BLaER1 (cell line): ENCODE data around the gene CCDC85A.

Experiments used
- H3K27ac ChIP-seq: shearing (Covaris generic); formaldehyde crosslinking; 2 replicates; pipeline ENCODE4 v1.8.1; 2022
- H3K27me3 ChIP-seq: shearing (Covaris generic); formaldehyde crosslinking; 2 replicates; pipeline ENCODE4 v1.8.1; 2022
- H3K36me3 ChIP-seq: shearing (Covaris generic); formaldehyde crosslinking; 2 replicates; pipeline ENCODE4 v1.8.1; 2022
- H3K4me1 ChIP-seq: shearing (Covaris generic); formaldehyde crosslinking; 2 replicates; pipeline ENCODE4 v1.8.1; 2022
- H3K4me2 ChIP-seq: shearing (Covaris generic); formaldehyde crosslinking; 2 replicates; pipeline ENCODE4 v1.8.1; 2022
- H3K4me3 ChIP-seq: shearing (Covaris generic); formaldehyde crosslinking; 2 replicates; pipeline ENCODE4 v1.8.1; 2022
- H3K9ac ChIP-seq: shearing (Covaris generic); formaldehyde crosslinking; 2 replicates; pipeline ENCODE4 v1.8.1; 2022
- H3K9me3 ChIP-seq: shearing (Covaris generic); formaldehyde crosslinking; 2 replicates; pipeline ENCODE4 v1.8.1; 2022
- H4K20me1 ChIP-seq: shearing (Covaris generic); formaldehyde crosslinking; 2 replicates; pipeline ENCODE4 v1.8.1; 2022
- Cebpa-rat ChIP-seq: shearing (Covaris generic); IDR thresholded peaks from 2 replicates; pipeline ENCODE4 v1.8.1; 2022

Gene CCDC85A

GRCh38 chr2:56231361-56231760 lies 47.6 kb downstream of the CCDC85A start:
- Histone ChIP-seq H3K4me2 (no peak overlapping the region), H3K9ac (no peak overlapping the region), H3K27ac (no peak overlapping the region), H4K20me1 (no peaks in the 10 kb centered on the region), H3K4me1 (no peaks in the 10 kb centered on the region), H3K27me3 (no peaks in the 10 kb centered on the region), H3K36me3 (no peaks in the 10 kb centered on the region), H3K9me3 (no peaks in the 10 kb centered on the region), H3K4me3 (no peak overlapping the region)
- no peak for TF ChIP-seq Cebpa-rat

DNA sequence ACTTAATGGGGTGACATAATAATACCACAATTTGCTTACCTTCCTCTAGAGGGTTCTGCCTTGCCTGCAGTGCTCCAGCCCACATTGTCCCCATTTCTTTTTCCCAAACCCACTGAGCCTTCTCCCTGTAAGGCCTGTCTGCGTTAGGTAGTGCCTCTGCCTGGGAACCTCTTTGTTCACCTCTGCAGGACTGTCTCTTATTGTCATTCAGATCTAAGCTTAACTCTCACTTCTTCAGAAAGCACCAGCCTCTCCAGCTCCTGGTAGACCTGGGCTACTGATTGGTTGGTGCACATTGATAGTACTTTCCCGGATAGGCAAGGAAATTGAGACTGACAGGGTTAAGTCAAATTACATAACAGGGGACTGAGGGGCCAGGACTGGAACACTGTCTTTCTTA lies 49.1 kb downstream of the CCDC85A start:
- no peak for TF ChIP-seq Cebpa-rat
- Histone ChIP-seq H4K20me1 (no peaks in the 10 kb centered on the region), H3K9me3 (no peaks in the 10 kb centered on the region), H3K4me1 (no peaks in the 10 kb centered on the region), H3K27ac (no peak overlapping the region), H3K27me3 (no peaks in the 10 kb centered on the region), H3K4me3 (no peak overlapping the region), H3K4me2 (no peak overlapping the region), H3K36me3 (no peaks in the 10 kb centered on the region), H3K9ac (no peak overlapping the region)

DNA sequence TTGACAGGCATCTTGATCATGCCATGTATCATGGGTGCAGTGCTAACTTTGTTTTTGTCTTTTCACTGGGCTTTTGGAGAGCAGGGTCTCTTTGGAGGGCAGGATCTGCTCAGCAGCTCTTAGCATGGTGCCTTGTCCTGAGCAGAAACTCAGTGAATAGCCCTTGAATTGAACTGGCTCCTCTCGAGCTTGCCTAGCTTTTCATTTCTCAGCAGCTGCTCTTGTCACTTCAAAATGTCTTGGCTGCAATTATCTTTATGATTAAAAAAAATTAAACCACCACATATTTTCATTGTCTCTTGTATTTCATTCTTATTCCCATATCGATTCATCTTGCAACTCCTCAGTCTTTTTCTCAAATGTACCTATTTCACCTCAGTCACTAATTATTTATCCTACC lies 50.5 kb downstream of the CCDC85A start:
- no peak overlapping the region for H3K9ac ChIP-seq
- no peaks in the 10 kb centered on the region for H3K36me3 ChIP-seq
- no peaks in the 10 kb centered on the region for H3K4me1 ChIP-seq
- H3K4me2 ChIP-seq = no peak overlapping the region
- no peaks in the 10 kb centered on the region for H4K20me1 ChIP-seq
- no peak overlapping the region for H3K27ac ChIP-seq
- no peaks in the 10 kb centered on the region for H3K9me3 ChIP-seq
- no peaks in the 10 kb centered on the region for H3K27me3 ChIP-seq
- no peak for TF ChIP-seq Cebpa-rat
- H3K4me3 ChIP-seq = no peak overlapping the region

DNA sequence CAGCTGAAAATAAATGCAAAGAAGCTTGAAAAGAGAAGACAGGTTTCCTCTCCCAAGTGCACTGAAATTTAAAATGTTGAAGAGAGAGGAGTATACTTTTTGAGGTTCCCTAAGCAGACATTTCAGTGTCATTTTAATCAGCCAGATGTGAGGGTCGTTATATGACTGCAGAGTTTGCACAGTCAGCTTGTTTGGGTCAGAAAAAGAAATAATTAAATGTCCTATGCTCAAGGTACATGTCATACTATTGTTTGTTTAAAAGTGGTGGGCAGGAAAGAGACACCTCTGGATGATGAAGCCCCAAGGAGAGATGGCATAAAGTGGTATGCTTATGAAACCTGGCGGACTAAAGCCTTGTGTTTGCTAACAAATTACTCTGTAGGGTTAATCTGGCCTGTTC lies 55.2 kb downstream of the CCDC85A start:
- H4K20me1 ChIP-seq = no peaks in the 10 kb centered on the region

DNA sequence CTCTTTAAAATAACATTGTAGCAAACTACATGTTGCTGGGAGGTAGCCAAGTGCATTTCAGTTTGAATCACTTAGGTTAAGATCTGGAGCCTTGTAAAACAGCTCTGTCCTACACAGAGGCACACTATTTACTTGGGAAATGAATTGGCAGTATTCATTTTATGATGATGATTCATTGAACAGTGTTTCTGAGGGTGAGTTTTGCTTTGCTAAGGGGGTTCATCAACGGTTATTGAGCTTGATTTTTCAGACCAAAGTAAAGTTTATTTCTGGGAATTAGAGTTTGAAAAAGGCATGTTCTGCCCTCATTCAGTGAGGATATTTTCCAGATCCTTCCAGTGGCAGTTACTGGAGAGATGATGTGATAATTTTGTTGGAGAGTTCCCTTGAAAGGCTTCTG lies 55.6 kb downstream of the CCDC85A start:
- Histone ChIP-seq H3K9ac (no peak overlapping the region), H3K9me3 (peaks cover 6% of the 10 kb centered on the region), H4K20me1 (no peaks in the 10 kb centered on the region), H3K4me1 (no peaks in the 10 kb centered on the region), H3K4me3 (no peak overlapping the region), H3K27ac (no peak overlapping the region), H3K4me2 (no peak overlapping the region), H3K27me3 (no peaks in the 10 kb centered on the region), H3K36me3 (no peaks in the 10 kb centered on the region)
- no peak for TF ChIP-seq Cebpa-rat

More for the DNA sequence above, 55.2 kb downstream of the CCDC85A start:
- Histone ChIP-seq H3K9me3 (peaks cover 6% of the 10 kb centered on the region), H3K27ac (no peak overlapping the region), H3K4me3 (no peak overlapping the region), H3K4me2 (no peak overlapping the region), H3K36me3 (no peaks in the 10 kb centered on the region), H3K9ac (no peak overlapping the region), H3K4me1 (no peaks in the 10 kb centered on the region), H3K27me3 (no peaks in the 10 kb centered on the region)
- no peak for TF ChIP-seq Cebpa-rat

DNA sequence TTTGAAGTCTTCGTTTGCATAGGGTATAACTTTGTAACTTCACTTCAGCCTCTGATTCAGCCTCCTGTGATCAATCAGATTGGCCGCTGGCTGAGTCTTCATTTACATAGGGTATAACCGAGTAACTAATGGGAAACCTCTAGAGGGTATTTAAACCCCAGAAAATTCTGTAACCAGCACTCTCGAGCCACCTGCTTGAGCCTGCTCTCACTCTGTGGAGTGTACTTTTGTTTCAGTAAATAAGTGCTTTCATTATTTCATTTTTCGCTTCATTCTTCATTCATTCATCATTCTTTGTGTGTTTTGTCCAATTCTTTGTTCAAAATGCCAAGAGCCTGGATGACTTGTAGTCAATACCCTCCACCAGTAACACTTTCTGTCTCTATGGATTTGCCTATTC lies 56.4 kb downstream of the CCDC85A start:
- no peaks in the 10 kb centered on the region for H4K20me1 ChIP-seq
- no peak overlapping the region for H3K9ac ChIP-seq
- no peaks in the 10 kb centered on the region for H3K27me3 ChIP-seq
- H3K36me3 ChIP-seq = no peaks in the 10 kb centered on the region
- TF ChIP-seq Cebpa-rat = no peak
- no peaks in the 10 kb centered on the region for H3K4me1 ChIP-seq
- H3K9me3 ChIP-seq = peaks cover 6% of the 10 kb centered on the region
- no peak overlapping the region for H3K4me3 ChIP-seq
- H3K27ac ChIP-seq = no peak overlapping the region
- no peak overlapping the region for H3K4me2 ChIP-seq

DNA sequence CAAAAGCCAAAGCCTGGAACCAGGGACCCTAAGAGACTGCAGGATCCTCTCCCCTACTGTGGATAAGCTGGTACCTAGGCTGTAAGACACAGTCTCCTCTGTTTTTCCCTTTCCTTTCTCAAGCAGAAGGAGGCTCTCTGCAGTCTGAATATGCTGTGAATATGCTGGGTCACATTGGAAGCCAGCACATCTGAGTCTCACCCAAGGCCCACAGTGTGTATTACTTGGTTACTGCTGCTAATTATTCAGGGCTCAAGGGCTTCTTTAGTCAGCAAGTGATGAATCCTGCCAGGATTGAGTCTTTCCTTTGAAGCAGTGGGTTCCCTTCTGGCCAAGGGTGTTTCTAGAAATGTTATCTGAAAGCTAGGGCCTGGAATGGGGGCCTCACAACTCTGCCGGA lies 60.7 kb downstream of the CCDC85A start:
- H3K9me3 ChIP-seq = peaks cover 6% of the 10 kb centered on the region
- no peaks in the 10 kb centered on the region for H3K4me1 ChIP-seq
- no peak overlapping the region for H3K4me2 ChIP-seq
- no peak overlapping the region for H3K27ac ChIP-seq
- no peak overlapping the region for H3K4me3 ChIP-seq
- H4K20me1 ChIP-seq = no peaks in the 10 kb centered on the region
- H3K9ac ChIP-seq = no peak overlapping the region
- no peak for TF ChIP-seq Cebpa-rat
- H3K36me3 ChIP-seq = no peaks in the 10 kb centered on the region
- H3K27me3 ChIP-seq = no peaks in the 10 kb centered on the region

- TF ChIP-seq Cebpa-rat = no peak
- Histone ChIP-seq H3K9me3 (peaks cover 5% of the 10 kb centered on the region), H3K4me2 (no peak overlapping the region), H3K4me3 (no peak overlapping the region), H3K9ac (no peak overlapping the region), H3K4me1 (no peaks in the 10 kb centered on the region), H3K27me3 (no peaks in the 10 kb centered on the region), H3K36me3 (no peaks in the 10 kb centered on the region), H4K20me1 (no peaks in the 10 kb centered on the region), H3K27ac (no peak overlapping the region)
Observed at GRCh38 chr2:56244911-56245530, 61.2 kb downstream of the CCDC85A start.

DNA sequence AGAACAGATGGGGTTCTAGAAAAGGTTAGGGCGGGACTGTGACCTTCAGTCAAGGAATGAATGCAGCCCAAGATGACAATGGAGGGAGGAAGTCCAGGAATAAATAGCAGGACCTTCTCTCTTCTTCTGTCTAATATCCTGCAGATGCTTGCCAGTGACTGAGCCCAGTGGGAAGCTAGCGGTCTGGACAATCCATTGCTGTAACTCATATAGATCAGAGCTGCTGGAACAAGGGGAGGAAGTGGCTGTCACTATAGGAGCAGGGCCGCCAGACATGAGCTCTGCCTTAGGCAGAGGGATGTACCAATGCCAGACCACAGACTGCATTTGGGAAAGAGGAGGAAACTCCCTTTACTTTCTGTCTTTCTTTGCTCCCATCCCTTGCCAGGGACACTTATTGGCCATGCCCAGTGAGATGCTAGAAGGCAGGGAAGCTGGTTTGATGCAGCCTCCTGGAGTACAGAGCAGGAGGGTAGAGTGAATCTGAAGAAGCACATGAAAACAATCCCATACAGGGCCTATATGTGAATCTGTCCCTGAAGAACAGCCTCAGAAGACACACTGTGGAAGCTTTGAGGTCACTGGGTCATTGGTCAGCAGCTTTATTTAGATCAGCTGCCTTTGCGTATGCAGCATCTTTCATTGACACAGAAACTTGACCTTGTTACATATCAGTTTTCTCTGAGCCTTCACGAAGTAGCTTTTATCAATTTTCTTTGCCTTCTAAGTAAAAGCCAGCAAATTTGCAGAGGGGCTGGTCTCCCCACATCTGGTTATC lies 65.4 kb downstream of the CCDC85A start:
- Histone ChIP-seq H3K9me3 (no peaks in the 10 kb centered on the region), H4K20me1 (no peaks in the 10 kb centered on the region), H3K27ac (no peak overlapping the region)

GRCh38 chr2:56250153-56250729 lies 66.5 kb downstream of the CCDC85A start:
- Histone ChIP-seq H3K9me3 (no peaks in the 10 kb centered on the region), H3K27ac (no peak overlapping the region), H3K4me3 (no peak overlapping the region), H3K36me3 (no peaks in the 10 kb centered on the region), H3K4me2 (no peak overlapping the region), H3K27me3 (no peaks in the 10 kb centered on the region), H4K20me1 (no peaks in the 10 kb centered on the region), H3K9ac (no peak overlapping the region), H3K4me1 (peaks cover 9% of the 10 kb centered on the region)
- no peak for TF ChIP-seq Cebpa-rat

More for the DNA sequence above, 65.4 kb downstream of the CCDC85A start:
- H3K4me3 ChIP-seq = no peak overlapping the region
- TF ChIP-seq Cebpa-rat = no peak
- H3K36me3 ChIP-seq = no peaks in the 10 kb centered on the region
- peaks cover 9% of the 10 kb centered on the region for H3K4me1 ChIP-seq
- no peak overlapping the region for H3K4me2 ChIP-seq
- no peaks in the 10 kb centered on the region for H3K27me3 ChIP-seq
- H3K9ac ChIP-seq = no peak overlapping the region
